Osteoblast (primary cell): ENCODE data around the gene ESPL1. TPM values are rescaled to one million over a fixed set of nuclear protein-coding genes. Genes with fewer than 3 reads are reported as not detected.

Experiments used
- DNase-seq: peaks from one replicate; pipeline ENCODE4 v3.0.0; 2011; ENCODE audit warnings: low spot score, mixed read lengths; ENCODE audit not compliant: insufficient read length; ENCODE audit errors: missing footprints
- H2AFZ ChIP-seq: 2 replicates; pipeline ENCODE4 v1.6.0; 2011; ENCODE audit warnings: mild to moderate bottlenecking, low read length
- H3K27ac ChIP-seq: 2 replicates; pipeline ENCODE4 v1.5.1; 2011; ENCODE audit warnings: mild to moderate bottlenecking, low read depth, low read length, moderate library complexity
- H3K27me3 ChIP-seq: 2 replicates; pipeline ENCODE4 v1.6.0; 2012; ENCODE audit warnings: mild to moderate bottlenecking, control low read depth, inconsistent platforms, low read length, moderate library complexity; ENCODE audit not compliant: insufficient read depth
- H3K36me3 ChIP-seq: 2 replicates; pipeline ENCODE4 v1.5.1; 2011; ENCODE audit warnings: mild to moderate bottlenecking, low read length, control low read depth, moderate library complexity; ENCODE audit not compliant: insufficient read depth
- H3K4me1 ChIP-seq: 2 replicates; pipeline ENCODE4 v1.5.1; 2011; ENCODE audit warnings: mild to moderate bottlenecking, low read length, control low read depth, moderate library complexity; ENCODE audit not compliant: insufficient read depth
- H3K4me2 ChIP-seq: 2 replicates; pipeline ENCODE4 v1.6.0; 2011; ENCODE audit warnings: mild to moderate bottlenecking, low read length; ENCODE audit not compliant: insufficient read depth
- H3K4me3 ChIP-seq: fragments of 200-600 bp; sonication (generic); 3 replicates; pipeline ENCODE4 v1.5.1; 2012; ENCODE audit warnings: mild to moderate bottlenecking, low read length, inconsistent platforms; ENCODE audit not compliant: insufficient read depth
- H3K79me2 ChIP-seq: 2 replicates; pipeline ENCODE4 v1.6.0; 2012; ENCODE audit warnings: mild to moderate bottlenecking, low read length, control low read depth, inconsistent platforms; ENCODE audit not compliant: insufficient read depth
- H3K9me3 ChIP-seq: 2 replicates; pipeline ENCODE4 v1.5.1; 2011; ENCODE audit warnings: low read depth, low read length, control low read depth
- H4K20me1 ChIP-seq: 2 replicates; pipeline ENCODE4 v1.6.0; 2012; ENCODE audit warnings: mild to moderate bottlenecking, low read length, control low read depth; ENCODE audit not compliant: insufficient read depth
- CTCF ChIP-seq: IDR thresholded peaks from 2 replicates; pipeline ENCODE4 v1.5.1; 2011; ENCODE audit warnings: mild to moderate bottlenecking, low read depth, low read length, moderate library complexity; ENCODE audit errors: extremely low read depth
- total RNA-seq: library from RNA; depleted of rRNA; stranded (reverse); fragments of >200 nt; gene quantifications from 2 replicates; pipeline ENCODE4 v1.2.3, GENCODE V29; 2012

Gene ESPL1
- total RNA-seq, 1 donor = 0.72 TPM

DNA sequence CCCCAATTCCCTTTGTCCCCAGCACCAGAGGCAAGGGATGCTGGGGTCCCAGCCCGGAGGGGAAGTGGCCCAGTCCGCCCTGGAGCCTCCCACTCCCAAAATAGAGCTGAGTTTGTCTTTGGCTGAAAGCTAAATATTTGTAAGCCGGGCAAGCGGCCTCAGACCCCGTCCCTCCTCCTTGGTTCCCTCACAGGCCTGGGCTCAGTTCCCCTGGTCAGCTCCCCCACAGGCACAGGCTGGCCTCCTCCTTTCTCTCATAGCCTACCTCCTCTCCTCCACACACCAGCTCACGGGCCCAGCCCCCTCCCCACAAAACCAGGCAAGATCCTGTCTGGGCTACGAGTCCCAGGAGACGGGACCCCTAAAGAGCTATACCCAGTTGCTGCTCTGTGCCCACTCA, 66.7 kb downstream of the ESPL1 start:
- H3K4me1 ChIP-seq = no peaks in the 10 kb centered on the region
- peaks cover 64% of the 10 kb centered on the region for H3K27me3 ChIP-seq
- no peak overlapping the region for H3K4me2 ChIP-seq
- no peak overlapping the region for H2AFZ ChIP-seq
- TF ChIP-seq CTCF = no peak
- H3K36me3 ChIP-seq = no peaks in the 10 kb centered on the region
- H3K9me3 ChIP-seq = no peaks in the 10 kb centered on the region
- H3K79me2 ChIP-seq = no peaks in the 10 kb centered on the region
- DNase-seq = peak; percentile 29
- no peak overlapping the region for H3K4me3 ChIP-seq
- no peaks in the 10 kb centered on the region for H4K20me1 ChIP-seq
- no peak overlapping the region for H3K27ac ChIP-seq

- DNase-seq = peak; percentile 93
- no peaks in the 10 kb centered on the region for H3K4me1 ChIP-seq
- no peak within 1 kb of the TSS for H3K4me3 ChIP-seq
- no peaks in the 10 kb centered on the region for H3K36me3 ChIP-seq
- no peak within 1 kb of the TSS for H3K27ac ChIP-seq
- no peaks in the 10 kb centered on the region for H3K9me3 ChIP-seq
- H3K27me3 ChIP-seq = peaks cover 60% of the 10 kb centered on the region
- H2AFZ ChIP-seq = no peak within 1 kb of the TSS
- no peaks in the 10 kb centered on the region for H4K20me1 ChIP-seq
- H3K79me2 ChIP-seq = no peaks in the 10 kb centered on the region
- H3K4me2 ChIP-seq = peak within 1 kb of the TSS; percentile 11
- TF ChIP-seq CTCF = no peak
Observed at GRCh38 chr12:53336181-53336681, 68.1 kb downstream of the ESPL1 start, which contains the start of gene SP7. SP7 (minus strand) TSS chr12:53336354; CDS start chr12:53335646, 708 bp downstream.

DNA sequence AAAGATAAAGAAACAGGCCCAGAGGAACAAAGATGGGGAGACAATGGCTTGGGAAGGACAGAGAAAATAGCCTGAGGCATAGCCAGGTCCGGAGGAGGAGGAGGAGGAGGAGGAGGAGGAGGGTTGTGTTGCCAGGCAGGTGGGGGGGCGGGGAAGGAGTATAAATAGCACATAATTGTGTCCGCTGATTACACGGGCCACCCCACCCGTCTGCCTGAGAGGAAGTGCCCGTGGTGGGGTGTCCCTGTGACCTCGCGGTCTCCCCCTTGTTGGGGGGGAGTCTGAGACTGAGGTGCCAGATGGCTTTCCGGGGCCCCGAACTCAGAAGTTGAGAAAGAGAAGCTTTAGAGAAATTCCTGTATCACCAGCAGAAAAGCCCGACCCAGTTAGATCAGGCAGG, 69.9 kb downstream of the ESPL1 start:
- H3K27me3 ChIP-seq = peaks cover 49% of the 10 kb centered on the region
- H3K79me2 ChIP-seq = no peaks in the 10 kb centered on the region
- no peaks in the 10 kb centered on the region for H4K20me1 ChIP-seq
- no peak overlapping the region for H3K4me2 ChIP-seq
- no peak overlapping the region for H2AFZ ChIP-seq
- no peak for TF ChIP-seq CTCF
- H3K27ac ChIP-seq = no peak overlapping the region
- no peak overlapping the region for H3K4me3 ChIP-seq
- no peaks in the 10 kb centered on the region for H3K36me3 ChIP-seq
- H3K9me3 ChIP-seq = no peaks in the 10 kb centered on the region
- no peaks in the 10 kb centered on the region for H3K4me1 ChIP-seq
- DNase-seq = peak; percentile 38

DNA sequence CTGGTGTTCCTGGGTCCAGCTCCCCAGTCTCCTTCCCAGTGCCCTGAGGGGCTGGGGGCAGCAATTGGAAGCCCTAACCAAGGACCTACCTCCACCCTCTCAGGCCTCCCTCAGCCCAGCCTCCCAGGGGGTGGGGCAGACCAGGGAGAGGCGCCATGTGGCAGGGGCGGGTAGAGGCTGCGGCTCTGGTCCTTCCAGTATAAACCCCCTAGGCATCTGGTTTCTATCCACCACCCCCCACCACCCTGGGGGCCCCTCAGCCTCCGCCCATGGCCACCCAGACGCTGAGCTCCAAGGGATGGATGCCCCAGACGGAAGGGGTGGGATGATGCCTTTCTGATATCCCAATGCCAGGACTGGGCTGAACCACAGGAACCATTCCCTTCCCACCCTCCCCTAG, 70.8 kb downstream of the ESPL1 start:
- Histone ChIP-seq H3K27ac (no peak overlapping the region), H3K79me2 (no peaks in the 10 kb centered on the region), H3K9me3 (no peaks in the 10 kb centered on the region), H3K4me2 (no peak overlapping the region), H3K36me3 (no peaks in the 10 kb centered on the region), H3K4me3 (no peak overlapping the region), H2AFZ (no peak overlapping the region), H4K20me1 (no peaks in the 10 kb centered on the region), H3K27me3 (peaks cover 40% of the 10 kb centered on the region), H3K4me1 (no peaks in the 10 kb centered on the region)
- DNase-seq = peak; percentile 70
- no peak for TF ChIP-seq CTCF
